ENCODE measurements around the gene SLC30A10.
"Not testable (repeated sequence)": the region's sequence is repeated elsewhere in the genome, so short reads cannot be mapped to it uniquely, and the experiment has no call there.

The SLC30A10 gene

GRCh38 chr1:219888667-219889066 is 39.7 kb downstream of the SLC30A10 start:
- not testable (repeated sequence) for DNase-seq

GRCh38 chr1:219885680-219886079 is 42.7 kb downstream of the SLC30A10 start:
- no peak for DNase-seq

GRCh38 chr1:219883400-219884332 is 44.7 kb downstream of the SLC30A10 start:
- DNase-seq, result no peak

GRCh38 chr1:219882755-219883154 is 45.6 kb downstream of the SLC30A10 start:
- no peak for DNase-seq

GRCh38 chr1:219882096-219882495 is 46.3 kb downstream of the SLC30A10 start:
- DNase-seq, result no peak

GRCh38 chr1:219880765-219881457 is 47.4 kb downstream of the SLC30A10 start:
- DNase-seq, result no peak

- no peak for DNase-seq
Observed at GRCh38 chr1:219876798-219877209, 51.6 kb downstream of the SLC30A10 start.

GRCh38 chr1:219875860-219876259 is 52.5 kb downstream of the SLC30A10 start:
- DNase-seq, result no peak

- DNase-seq, result not testable (repeated sequence)
Observed at GRCh38 chr1:219872538-219872937, 55.8 kb downstream of the SLC30A10 start.

GRCh38 chr1:219871427-219872057 is 56.8 kb downstream of the SLC30A10 start:
- no peak for DNase-seq

- DNase-seq, result not testable (repeated sequence)
Observed at GRCh38 chr1:219868615-219869014, 59.7 kb downstream of the SLC30A10 start.
